IMR-90 (cell line): ENCODE data around the gene DNAJC17. TPM values are rescaled to one million over a fixed set of nuclear protein-coding genes. Genes with fewer than 3 reads are reported as not detected.

Source experiments
- MXI1 ChIP-seq: IDR thresholded peaks from 2 replicates; pipeline ENCODE4 v1.6.1; 2012; ENCODE audit warnings: low read depth, mild to moderate bottlenecking, low read length, moderate library complexity, borderline replicate concordance
- polyA plus RNA-seq, 3 experiments: library from polyadenylated mRNA; depleted of rRNA; stranded (reverse); fragments of >200 nt; gene quantifications; 2 replicates each; pipeline ENCODE4 v1.2.3, GENCODE V29; 2012; ENCODE audit warnings: low replicate concordance in 1 of 3
- total RNA-seq: library from RNA; depleted of rRNA; stranded (reverse); fragments of >200 nt; gene quantifications from 2 replicates; pipeline ENCODE4 v1.2.3, GENCODE V29; 2012

The DNAJC17 gene
- total and polyA plus RNA-seq, 2 of the 4 experiments (the other 2 are of a cell fraction): 58.6 to 107 TPM

GRCh38 chr15:40763801-40764628 is 43.3 kb downstream of the DNAJC17 start, which contains the start of gene GCHFR (continued):
- TF ChIP-seq MXI1: 0 out of 2 replicates have a peak, but pooled peaks have one; percentile 15
